Adrenal gland (tissue), 5 donors: ENCODE data around the gene HABP4.

Experiments used
- CTCF ChIP-seq, 6 experiments: fragments of 450-650 bp in 4 of 6; fragments of 200-600 bp in 2 of 6; sonication (generic) in 1 of 6; IDR thresholded peaks; 1 replicate in 5 of 6; 2 replicates in 1 of 6; pipeline versions ENCODE4 v1.5.1 to v1.8.0; 2016 to 2021; ENCODE audit warnings: antibody characterized with exemption in 6 of 6, mild to moderate bottlenecking in 2 of 6, moderate library complexity in 1 of 6
- POLR2A ChIP-seq, 2 donors: fragments of 450-650 bp; IDR thresholded peaks; one replicate each; pipeline ENCODE4 v1.6.1; 2017; ENCODE audit warnings: antibody characterized with exemption in 2 of 2, mild to moderate bottlenecking in 2 of 2, moderate library complexity in 1 of 2
- donor health status: DM: no; HTN: no; CAD: no.

GRCh38 chr9:96489482-96489979 lies 39.6 kb downstream of the HABP4 start:
- TF ChIP-seq CTCF (IDR thresholded peaks at IDR 0.05) (no peak), POLR2A (IDR thresholded peaks at IDR 0.05) (no peak)
